Transverse colon (tissue), 4 donors: ENCODE results near the gene CADM2.

Experiments used
- EP300 ChIP-seq: sonication (generic); formaldehyde crosslinking; IDR thresholded peaks from one replicate; pipeline ENCODE4 v1.6.1; 2017; ENCODE audit warnings: antibody characterized with exemption, low read depth
- POLR2A ChIP-seq: fragments of 450-650 bp; IDR thresholded peaks from one replicate; pipeline ENCODE4 v1.6.1; 2016; ENCODE audit warnings: antibody characterized with exemption, mild to moderate bottlenecking, moderate library complexity
- POLR2AphosphoS5 ChIP-seq, 3 donors: sonication (generic); formaldehyde crosslinking; IDR thresholded peaks; one replicate each; pipeline ENCODE4 v1.6.1; 2016; ENCODE audit warnings: antibody characterized with exemption in 3 of 3
- TF ChIP-seq, protein P1 (sequence below), 5 experiments: fragments of 200-600 bp in 3 of 5; fragments of 450-650 bp in 2 of 5; sonication (generic) in 3 of 5; IDR thresholded peaks; 1 replicate in 2 of 5; 2 replicates in 3 of 5; pipeline ENCODE4 v1.5.1; 2016 to 2017; ENCODE audit warnings: antibody characterized with exemption in 5 of 5, inconsistent platforms in 3 of 5, mild to moderate bottlenecking in 2 of 5, moderate library complexity in 1 of 5

DNA sequence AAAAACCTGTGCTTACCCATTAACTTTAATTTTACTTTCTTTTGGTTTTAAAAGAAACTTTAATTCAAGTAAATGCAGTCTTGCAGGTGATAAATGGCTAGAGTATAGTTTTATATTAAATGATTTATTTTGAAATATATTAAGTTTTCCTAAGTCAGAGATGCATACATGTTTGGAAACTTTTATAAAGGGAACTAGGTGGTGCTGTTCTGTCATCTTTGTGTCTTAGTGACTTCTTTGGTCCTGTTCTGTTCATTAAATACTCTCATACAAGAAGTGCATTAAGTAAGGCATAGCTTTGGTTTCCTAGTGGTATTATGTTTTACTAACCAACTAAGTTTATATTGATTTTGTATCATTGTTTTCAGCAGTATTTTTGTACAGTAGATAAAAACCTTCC lies 15.6 kb downstream of the CADM2 start:
- TF ChIP-seq, protein P1, sequence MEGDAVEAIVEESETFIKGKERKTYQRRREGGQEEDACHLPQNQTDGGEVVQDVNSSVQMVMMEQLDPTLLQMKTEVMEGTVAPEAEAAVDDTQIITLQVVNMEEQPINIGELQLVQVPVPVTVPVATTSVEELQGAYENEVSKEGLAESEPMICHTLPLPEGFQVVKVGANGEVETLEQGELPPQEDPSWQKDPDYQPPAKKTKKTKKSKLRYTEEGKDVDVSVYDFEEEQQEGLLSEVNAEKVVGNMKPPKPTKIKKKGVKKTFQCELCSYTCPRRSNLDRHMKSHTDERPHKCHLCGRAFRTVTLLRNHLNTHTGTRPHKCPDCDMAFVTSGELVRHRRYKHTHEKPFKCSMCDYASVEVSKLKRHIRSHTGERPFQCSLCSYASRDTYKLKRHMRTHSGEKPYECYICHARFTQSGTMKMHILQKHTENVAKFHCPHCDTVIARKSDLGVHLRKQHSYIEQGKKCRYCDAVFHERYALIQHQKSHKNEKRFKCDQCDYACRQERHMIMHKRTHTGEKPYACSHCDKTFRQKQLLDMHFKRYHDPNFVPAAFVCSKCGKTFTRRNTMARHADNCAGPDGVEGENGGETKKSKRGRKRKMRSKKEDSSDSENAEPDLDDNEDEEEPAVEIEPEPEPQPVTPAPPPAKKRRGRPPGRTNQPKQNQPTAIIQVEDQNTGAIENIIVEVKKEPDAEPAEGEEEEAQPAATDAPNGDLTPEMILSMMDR (IDR thresholded peaks at IDR 0.05), result peak in 1 of 5 experiments; percentile 2
- no peak for TF ChIP-seq EP300
- no peak for TF ChIP-seq POLR2A
- no peak for TF ChIP-seq POLR2AphosphoS5 (IDR thresholded peaks at IDR 0.05)
